Activated CD8-positive, alpha-beta memory T cell treated with anti-CD3 and anti-CD28 coated beads for 1 hour (primary cell): ENCODE results near the gene SNCAIP.

ENCODE experiments used
- DNase-seq, 2 donors: peaks; one replicate each; pipeline ENCODE4 v3.0.0-alpha.2; 2020; ENCODE audit warnings: low read depth in 1 of 2; ENCODE audit errors: extremely low read depth in 1 of 2

SNCAIP gene

GRCh38 chr5:122492675-122493074 lies 180.6 kb downstream of the SNCAIP start:
- DNase-seq, result no peak

- DNase-seq, result no peak
Observed at GRCh38 chr5:122493091-122494021, 181.3 kb downstream of the SNCAIP start.

GRCh38 chr5:122494109-122494508 lies 182.1 kb downstream of the SNCAIP start:
- DNase-seq, result no peak

- DNase-seq, result no peak
Observed at GRCh38 chr5:122498163-122498562, 186.1 kb downstream of the SNCAIP start.

GRCh38 chr5:122499585-122499984 lies 187.5 kb downstream of the SNCAIP start:
- no peak for DNase-seq

- DNase-seq, result no peak
Observed at GRCh38 chr5:122500245-122501088, 188.4 kb downstream of the SNCAIP start.

GRCh38 chr5:122501089-122501435 lies 189.0 kb downstream of the SNCAIP start:
- no peak for DNase-seq

- DNase-seq, result no peak
Observed at GRCh38 chr5:122507045-122507444, 195.0 kb downstream of the SNCAIP start.

- DNase-seq, result no peak
Observed at GRCh38 chr5:122507581-122507980, 195.5 kb downstream of the SNCAIP start.

- no peak for DNase-seq
Observed at GRCh38 chr5:122508623-122509022, 196.6 kb downstream of the SNCAIP start.
